GM21526 (cell line): ENCODE data around the gene RNF167.

Source experiments
- ATAC-seq: cut with Tn5 transposase; IDR thresholded peaks from one replicate; pipeline ENCODE4 v1.9.1; 2021; ENCODE audit warnings: moderate library complexity; ENCODE audit not compliant: unreplicated experiment, low FRiP score

The RNF167 gene

DNA sequence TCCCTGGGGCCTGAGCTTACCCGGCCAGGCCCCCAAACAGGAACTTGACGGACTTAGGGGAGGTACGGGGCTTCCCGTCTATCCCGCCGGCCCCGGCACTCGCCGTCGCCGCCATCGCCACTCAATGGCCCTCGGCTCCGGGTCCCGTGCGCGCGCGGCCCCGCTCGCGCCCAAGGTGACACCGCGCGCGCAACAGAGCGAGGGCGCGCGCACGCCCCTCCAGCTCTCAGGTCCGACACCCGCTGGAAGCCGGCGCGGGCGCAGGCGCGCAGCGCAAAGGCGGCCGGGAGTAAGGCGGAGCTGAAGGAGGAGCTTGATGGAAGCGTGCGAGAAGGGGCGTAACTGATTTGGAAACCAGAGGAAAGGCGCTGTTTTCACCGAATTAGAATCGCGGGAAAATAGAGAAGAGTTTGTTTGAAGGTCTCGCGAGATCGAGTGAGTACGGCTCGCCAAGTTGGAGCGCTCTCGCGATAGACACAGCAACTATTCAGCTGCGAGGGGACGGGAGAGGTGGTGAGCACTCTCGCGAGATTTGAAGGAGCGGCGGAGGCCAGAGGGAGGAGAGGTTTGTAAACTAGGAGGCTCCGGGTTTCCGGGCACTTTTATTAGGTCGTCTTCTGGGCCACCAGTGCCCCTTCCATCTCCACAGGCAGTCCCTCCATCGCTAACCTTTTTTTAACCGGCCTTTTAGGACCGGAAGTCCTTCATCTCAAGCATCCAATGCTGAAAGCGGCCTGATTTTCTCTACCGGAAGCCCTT is at the start of gene RNF167, which contains the start of gene SLC25A11:
Gene RNF167, plus strand, starts transcription at position 473 of the 759 bp plus-strand sequence. CDS start 642 bp downstream, outside the sequence.
Gene SLC25A11, minus strand, starts transcription at position 251 of the 759 bp plus-strand sequence. Its CDS starts 136 bp downstream, at position 115.
- peak; percentile 59 for ATAC-seq

DNA sequence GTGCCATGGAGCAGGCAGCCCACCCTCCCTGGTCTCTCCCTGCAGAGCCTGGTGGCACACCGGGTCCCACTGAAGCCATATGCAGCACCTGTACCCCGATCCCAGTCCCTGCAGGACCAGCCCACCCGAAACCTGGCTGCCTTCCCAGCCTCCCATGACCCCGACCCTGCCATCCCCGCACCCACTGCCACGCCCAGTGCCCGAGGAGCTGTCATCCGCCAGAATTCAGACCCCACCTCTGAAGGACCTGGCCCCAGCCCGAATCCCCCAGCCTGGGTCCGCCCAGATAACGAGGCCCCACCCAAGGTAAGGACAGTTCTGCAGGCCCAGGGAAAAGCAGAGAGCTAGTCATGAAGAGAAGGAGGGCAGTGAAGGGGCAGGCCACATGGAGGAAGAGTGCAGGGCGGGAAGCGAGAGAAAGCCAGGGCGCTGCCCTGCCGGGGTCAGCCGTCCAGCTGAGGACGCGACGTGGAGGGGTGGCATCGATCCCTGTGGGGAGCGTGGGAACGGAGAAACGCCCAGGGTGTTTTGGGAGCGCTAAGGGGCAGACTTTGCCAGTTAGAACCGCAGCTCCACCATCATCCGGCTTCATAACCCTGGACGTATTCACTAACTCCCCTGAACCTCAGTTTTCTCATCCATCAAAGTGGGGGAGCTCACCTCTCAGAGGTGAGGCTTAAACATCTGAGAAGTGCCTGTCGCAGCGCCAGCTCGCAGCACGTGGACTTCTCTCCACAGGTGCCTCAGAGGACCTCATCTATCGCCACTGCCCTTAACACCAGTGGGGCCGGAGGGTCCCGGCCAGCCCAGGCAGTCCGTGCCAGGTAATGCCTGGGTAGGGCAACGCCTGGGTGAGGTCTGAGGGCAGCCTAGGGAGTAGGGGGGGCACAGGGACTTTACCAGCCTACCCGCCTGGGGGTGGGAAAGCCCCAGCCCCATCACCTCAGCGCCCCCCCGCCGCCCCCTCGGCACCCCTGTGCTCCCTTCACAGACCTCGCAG is 48.4 kb upstream of the RNF167 start:
- no peak for ATAC-seq

DNA sequence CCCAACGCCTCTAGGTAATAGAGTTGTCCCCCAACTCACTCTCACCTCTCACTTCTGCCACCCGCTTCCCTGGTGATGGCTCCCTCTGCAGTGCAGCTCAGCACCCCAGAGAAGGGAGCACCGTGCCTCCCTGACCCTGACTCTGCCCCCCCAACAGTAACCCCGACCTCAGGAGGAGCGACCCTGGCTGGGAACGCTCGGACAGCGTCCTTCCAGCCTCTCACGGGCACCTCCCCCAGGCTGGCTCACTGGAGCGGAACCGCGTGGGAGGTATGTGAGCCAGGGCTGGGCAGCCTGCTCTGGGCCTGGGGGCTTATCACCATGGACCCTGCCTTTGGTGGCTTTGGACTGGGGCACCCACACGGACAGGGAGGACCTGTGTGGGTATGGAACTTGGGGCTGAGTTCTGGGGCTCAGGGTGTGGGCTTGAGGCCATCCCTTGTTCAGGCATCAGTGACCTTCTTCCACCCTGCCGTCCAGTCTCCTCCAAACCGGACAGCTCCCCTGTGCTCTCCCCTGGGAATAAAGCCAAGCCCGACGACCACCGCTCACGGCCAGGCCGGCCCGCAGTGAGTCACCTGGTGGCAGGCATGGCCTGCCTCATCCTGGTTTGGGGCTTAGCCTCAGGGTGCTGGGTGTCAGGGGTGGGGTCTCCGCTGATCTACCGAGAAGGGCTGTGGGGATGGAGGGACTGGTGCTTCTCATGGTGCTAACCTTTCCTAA is 47.4 kb upstream of the RNF167 start:
- ATAC-seq, result no peak

DNA sequence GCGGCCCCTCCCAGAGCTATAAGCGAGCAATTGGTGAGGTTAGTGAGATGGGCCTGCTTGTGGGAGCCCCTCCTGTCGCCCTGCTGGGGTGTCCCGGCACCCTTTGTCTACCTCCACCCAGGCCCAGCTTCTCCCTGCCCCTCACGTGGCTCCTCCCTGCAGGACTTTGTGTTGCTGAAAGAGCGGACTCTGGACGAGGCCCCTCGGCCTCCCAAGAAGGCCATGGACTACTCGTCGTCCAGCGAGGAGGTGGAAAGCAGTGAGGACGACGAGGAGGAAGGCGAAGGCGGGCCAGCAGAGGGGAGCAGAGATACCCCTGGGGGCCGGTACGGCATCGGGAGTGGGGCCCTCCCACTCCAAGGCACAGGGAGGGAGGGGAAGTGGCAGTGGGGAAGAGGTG is 46.8 kb upstream of the RNF167 start:
- no peak for ATAC-seq

DNA sequence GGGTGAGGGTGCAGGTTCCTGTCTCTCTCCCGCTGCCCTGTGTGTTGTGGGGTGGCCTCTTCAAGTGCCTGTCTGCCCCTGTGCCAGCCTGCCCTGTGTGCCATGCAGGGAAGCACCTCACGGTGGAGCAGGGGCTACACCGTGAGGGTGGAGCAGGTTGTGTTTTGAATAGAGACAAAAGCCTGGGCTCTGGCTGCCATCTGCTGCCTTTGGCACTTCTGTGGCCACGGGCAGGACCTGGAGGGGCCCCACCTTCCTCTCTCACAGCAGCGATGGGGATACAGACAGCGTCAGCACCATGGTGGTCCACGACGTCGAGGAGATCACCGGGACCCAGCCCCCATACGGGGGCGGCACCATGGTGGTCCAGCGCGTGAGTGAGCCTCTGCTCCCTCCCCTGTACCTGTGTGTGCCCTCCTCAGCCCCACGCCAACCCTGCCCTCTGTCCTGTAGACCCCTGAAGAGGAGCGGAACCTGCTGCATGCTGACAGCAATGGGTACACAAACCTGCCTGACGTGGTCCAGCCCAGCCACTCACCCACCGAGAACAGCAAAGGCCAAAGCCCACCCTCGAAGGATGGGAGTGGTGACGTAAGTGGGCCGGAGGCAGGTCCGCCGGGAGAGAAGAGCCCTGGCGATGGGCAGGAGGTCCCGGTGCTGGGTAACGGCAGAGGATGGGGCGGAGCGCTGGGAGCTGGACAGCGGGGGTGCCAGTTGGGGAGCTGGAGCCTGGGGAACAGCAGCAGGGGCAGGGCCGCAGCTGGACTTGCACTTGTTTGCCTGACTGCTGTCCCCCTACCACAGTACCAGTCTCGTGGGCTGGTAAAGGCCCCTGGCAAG is 46.1 kb upstream of the RNF167 start:
- no peak for ATAC-seq

DNA sequence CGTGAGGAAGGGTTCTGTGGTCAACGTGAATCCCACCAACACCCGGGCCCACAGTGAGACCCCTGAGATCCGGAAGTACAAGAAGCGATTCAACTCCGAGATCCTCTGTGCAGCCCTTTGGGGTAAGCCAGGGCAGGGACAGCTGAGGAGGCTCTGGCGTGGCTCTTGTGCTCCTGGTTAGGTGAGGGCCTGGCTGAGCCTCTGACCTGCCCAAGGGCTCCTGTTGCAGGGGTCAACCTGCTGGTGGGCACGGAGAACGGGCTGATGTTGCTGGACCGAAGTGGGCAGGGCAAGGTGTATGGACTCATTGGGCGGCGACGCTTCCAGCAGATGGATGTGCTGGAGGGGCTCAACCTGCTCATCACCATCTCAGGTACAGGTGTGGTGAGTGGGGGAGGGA is 44.9 kb upstream of the RNF167 start:
- ATAC-seq, result no peak

DNA sequence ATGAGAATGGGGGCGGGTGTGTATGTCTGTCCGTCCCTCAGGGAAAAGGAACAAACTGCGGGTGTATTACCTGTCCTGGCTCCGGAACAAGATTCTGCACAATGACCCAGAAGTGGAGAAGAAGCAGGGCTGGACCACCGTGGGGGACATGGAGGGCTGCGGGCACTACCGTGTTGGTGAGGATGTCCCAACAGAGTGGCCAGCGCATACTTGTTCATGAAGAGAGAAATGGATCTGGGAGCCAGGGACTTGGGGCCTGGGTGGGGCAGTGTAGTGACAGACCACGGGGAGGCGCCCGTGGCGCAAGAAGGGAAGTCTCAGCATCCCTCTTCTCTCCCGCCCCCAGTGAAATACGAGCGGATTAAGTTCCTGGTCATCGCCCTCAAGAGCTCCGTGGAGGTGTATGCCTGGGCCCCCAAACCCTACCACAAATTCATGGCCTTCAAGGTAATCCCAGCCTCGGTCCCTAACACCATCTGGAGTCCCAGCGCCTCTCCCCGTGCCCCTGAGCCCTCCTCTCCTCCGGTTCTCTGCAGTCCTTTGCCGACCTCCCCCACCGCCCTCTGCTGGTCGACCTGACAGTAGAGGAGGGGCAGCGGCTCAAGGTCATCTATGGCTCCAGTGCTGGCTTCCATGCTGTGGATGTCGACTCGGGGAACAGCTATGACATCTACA is 44.3 kb upstream of the RNF167 start:
- no peak for ATAC-seq

DNA sequence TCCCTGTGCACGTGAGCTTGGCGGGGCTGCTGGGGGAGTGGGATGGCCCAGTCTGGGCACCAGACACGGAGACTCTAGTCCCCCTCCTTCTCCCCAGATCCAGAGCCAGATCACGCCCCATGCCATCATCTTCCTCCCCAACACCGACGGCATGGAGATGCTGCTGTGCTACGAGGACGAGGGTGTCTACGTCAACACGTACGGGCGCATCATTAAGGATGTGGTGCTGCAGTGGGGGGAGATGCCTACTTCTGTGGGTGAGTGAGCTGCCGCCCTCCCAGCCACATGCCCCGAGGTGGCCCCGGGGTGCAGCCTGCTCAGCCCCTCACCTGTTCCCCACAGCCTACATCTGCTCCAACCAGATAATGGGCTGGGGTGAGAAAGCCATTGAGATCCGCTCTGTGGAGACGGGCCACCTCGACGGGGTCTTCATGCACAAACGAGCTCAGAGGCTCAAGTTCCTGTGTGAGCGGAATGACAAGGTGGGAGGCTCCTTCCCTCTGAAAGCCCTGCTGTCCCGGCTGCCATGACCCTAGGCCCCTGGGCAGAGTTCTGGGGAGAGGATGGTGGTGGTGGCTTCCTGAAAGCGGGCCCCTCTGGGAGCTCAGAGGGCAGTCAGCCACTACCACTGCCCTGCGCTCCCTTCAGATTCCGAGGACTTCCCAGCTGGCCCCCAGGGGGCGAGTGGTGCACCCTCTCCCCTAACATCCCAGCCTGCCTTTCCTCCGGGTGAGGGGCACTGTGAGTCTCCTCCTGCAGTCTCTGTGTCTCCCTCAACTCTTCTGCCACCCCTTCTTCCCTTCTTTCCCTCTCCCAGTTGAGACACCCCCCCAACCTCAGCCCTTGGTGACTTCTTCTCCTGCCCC is 43.5 kb upstream of the RNF167 start:
- no peak for ATAC-seq

DNA sequence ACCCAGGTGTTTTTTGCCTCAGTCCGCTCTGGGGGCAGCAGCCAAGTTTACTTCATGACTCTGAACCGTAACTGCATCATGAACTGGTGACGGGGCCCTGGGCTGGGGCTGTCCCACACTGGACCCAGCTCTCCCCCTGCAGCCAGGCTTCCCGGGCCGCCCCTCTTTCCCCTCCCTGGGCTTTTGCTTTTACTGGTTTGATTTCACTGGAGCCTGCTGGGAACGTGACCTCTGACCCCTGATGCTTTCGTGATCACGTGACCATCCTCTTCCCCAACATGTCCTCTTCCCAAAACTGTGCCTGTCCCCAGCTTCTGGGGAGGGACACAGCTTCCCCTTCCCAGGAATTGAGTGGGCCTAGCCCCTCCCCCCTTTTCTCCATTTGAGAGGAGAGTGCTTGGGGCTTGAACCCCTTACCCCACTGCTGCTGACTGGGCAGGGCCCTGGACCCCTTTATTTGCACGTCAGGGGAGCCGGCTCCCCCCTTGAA is 42.8 kb upstream of the RNF167 start:
- ATAC-seq, result no peak

DNA sequence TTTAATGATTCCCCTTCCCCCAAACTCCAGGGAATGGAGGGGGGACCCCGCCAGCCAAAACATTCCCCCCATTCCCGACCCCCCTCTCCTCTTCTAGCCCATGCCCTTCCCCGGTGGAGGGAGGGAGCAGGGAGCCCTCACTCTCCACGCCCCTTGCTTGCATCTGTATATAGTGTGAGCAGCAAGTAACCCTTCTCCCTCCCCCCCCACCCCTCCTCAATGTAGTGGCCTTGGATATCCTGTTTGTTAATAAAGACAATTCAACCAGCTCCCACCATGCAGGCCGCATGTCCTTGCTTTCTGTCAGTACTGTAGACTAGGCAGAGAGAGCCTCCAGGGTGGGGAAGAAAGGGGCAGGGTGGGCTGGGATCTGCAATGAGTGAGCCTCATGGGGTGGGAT is 42.3 kb upstream of the RNF167 start:
- ATAC-seq, result no peak

DNA sequence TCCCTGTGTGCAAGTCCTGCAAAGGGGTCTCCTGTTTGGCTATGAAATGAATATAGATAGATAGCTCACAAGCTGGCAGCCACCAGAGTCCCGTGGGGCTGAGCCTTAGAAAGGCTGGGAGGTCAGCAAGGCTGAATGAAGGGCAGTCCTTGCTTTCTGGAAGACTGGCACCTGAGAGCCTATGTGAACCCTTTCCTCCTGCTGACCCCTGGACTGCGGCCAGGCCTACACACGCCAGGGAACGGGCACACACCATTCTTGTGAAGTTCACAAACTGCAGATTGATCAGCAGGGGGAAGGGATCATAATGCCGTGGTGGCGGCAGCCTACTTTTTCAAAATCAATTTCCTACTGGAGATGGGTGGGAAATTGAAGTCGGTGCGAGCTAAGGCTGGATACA is 41.7 kb upstream of the RNF167 start:
- ATAC-seq, result no peak

DNA sequence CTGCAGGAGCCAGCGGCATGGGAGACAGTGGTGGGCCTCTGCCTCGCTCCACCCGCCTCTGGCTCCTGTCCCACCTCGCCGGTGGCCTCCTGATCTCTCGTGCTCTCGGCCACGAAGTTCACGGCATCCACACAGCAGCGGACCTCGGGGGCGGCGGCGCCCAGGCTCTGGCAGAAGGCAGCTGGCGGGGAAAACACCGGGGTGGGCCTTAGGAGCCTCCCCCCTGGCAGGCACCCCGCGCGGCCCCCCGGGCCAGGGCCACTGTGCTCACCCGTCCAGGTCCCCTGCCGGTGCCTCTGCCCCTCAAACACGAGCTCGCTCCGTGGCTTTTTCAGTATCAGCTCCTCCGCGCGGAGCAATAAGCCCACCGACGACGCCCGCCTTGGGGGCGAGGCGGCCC is 41.1 kb upstream of the RNF167 start:
- no peak for ATAC-seq

DNA sequence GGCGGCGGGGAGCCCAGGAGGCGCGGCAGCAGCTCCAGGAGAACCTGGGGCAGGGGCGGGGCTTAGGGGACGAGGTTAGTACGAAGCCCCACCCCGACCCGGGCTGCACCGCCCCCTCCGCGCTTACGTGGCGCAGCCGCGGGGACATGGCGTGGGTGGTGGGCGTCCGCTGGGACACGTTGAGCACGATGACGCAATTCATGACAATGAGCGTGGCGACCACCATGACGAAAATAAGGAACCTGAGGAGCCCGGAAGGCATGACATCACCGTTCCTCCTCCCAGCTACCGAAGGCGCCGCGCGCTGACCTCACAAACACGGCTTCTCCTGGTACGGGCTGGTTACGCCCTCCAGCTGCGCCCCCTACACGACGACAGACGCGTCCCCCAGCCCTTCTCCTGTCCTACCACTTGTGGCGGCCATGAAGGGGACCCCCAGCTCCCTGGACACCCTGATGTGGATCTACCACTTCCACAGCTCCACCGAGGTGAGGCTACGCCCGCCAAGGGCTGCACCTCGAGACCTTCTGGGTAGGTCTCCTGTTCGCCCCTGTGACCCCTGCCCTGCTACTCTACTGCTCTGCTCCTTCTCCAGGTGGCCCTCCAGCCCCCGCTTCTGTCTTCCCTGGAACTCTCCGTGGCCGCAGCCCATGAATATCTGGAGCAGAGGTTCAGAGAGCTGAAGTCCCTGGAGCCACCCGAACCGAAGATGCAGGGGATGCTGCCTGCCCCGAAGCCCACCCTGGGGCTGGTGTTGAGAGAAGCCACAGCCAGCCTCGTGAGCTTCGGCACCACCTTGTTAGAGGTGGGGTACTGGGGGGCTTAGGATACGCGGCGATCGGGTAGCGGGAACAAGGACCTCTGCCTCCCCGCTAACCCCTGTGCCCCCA is 40.5 kb upstream of the RNF167 start, which contains the start of gene C17orf107:
Gene C17orf107, plus strand, starts transcription at position 196 of the 890 bp plus-strand sequence. Its CDS starts 227 bp downstream, at position 423.
- ATAC-seq, result peak; percentile 39

DNA sequence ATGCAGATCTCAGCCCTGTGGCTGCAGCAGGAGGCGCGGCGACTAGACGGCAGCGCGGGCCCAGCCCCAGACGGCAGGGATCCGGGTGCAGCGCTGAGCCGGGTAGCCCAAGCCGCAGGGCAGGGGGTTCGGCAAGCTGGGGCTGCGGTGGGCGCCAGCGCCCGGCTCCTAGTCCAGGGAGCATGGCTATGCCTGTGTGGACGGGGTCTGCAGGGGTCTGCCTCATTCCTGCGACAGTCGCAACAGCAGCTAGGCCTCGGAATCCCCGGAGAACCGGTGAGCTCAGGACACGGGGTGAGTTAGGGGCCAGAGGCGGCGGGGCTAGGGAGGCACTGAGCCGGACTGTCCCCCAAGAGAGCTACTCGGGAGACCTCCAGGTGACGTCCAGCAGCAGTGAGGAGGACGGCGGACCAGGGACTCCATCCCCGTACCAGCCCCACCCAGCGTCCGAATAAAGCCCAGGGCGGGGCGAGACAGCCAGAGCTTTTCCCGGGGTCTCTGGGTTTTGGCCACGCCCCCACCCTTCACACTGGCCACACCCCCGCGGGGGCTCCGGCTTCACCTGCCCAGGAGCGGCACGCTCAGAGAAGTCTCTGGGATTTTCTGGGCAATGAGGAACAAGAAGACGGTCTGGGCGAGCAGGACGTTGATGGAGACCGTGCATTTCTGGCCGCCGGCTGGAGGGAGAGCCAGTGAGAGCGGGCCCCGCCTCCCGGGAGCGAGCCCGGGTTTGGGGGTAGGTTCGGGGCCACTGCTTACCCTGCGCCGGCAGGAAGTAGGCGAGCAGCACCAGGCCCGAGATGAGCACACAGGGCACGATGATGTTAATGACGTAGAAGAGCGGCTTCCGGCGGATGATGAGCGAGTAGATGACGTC is 39.6 kb upstream of the RNF167 start:
- ATAC-seq, result no peak

DNA sequence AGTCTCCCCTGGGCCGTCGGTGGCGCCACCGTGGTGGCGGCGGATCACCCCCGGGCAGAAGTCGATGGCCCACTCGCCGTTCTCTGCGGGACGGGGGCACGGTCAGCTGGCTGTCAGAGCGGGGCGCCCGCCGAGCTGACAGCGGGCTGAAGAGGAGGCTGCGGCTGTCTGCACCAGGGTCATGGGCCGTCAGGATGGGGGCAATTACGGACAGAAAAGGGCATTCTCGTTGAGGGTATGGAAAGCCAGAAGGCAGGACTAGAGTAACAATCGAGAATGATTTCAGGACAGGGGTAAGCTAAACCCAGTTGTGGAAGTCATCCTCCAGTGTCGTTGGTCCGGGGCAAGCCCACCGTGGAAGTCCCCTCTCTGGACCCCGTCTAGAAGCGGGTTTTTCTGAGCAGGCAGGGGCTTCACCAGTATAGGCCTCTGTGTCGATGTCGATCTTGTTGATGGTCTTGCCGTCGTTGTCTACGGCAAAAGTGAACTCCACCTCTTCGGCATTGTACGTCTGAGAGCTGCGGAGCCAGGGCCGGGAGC is 38.9 kb upstream of the RNF167 start:
- no peak for ATAC-seq
